ENCODE data around the gene CARNS1. TPM values are rescaled to one million over a fixed set of nuclear protein-coding genes. Genes with fewer than 3 reads are reported as not detected.
"Not testable (repeated sequence)": the region's sequence is repeated elsewhere in the genome, so short reads cannot be mapped to it uniquely, and the experiment has no call there.

CARNS1 gene
- total RNA-seq, 1 donor from 2014 or later = 0.29 TPM

- no peak for DNase-seq (ENCODE audit: low spot score)
Measured at GRCh38 chr11:67396587-67397389, 18.7 kb upstream of the CARNS1 start.

GRCh38 chr11:67397536-67397935 lies 17.9 kb upstream of the CARNS1 start:
- no peak for DNase-seq (ENCODE audit: low spot score)

GRCh38 chr11:67397986-67398660 lies 17.4 kb upstream of the CARNS1 start:
- no peak for DNase-seq (ENCODE audit: low spot score)

GRCh38 chr11:67398661-67399563 lies 16.6 kb upstream of the CARNS1 start:
- no peak for DNase-seq (ENCODE audit: low spot score)

- DNase-seq (ENCODE audit: low spot score) = no peak
Measured at GRCh38 chr11:67400251-67400941, 15.1 kb upstream of the CARNS1 start.

GRCh38 chr11:67400942-67401494 lies 14.5 kb upstream of the CARNS1 start:
- no peak for DNase-seq (ENCODE audit: low spot score)

- peak; percentile 98 for DNase-seq (ENCODE audit: low spot score)
Measured at GRCh38 chr11:67401495-67402191, 13.8 kb upstream of the CARNS1 start, which contains the start of gene PPP1CA. Gene PPP1CA (minus strand): TSS chr11:67401858. CDS start chr11:67401782, 76 bp downstream.

- DNase-seq (ENCODE audit: low spot score) = not testable (repeated sequence)
Measured at GRCh38 chr11:67402192-67402839, 13.2 kb upstream of the CARNS1 start.

GRCh38 chr11:67403085-67403484 lies 12.4 kb upstream of the CARNS1 start:
- DNase-seq (ENCODE audit: low spot score) = not testable (repeated sequence)

- no peak for DNase-seq (ENCODE audit: low spot score)
Measured at GRCh38 chr11:67404515-67405195, 10.8 kb upstream of the CARNS1 start.

- no peak for DNase-seq (ENCODE audit: low spot score)
Measured at GRCh38 chr11:67405196-67405567, 10.3 kb upstream of the CARNS1 start.

GRCh38 chr11:67405688-67406339 lies 9.7 kb upstream of the CARNS1 start:
- no peak for DNase-seq (ENCODE audit: low spot score)

GRCh38 chr11:67406420-67406968 lies 9.0 kb upstream of the CARNS1 start:
- no peak for DNase-seq (ENCODE audit: low spot score)

GRCh38 chr11:67406969-67407687 lies 8.3 kb upstream of the CARNS1 start:
- no peak for DNase-seq (ENCODE audit: low spot score)

GRCh38 chr11:67407688-67408163 lies 7.8 kb upstream of the CARNS1 start:
- no peak for DNase-seq (ENCODE audit: low spot score)

GRCh38 chr11:67408437-67409200 lies 6.9 kb upstream of the CARNS1 start:
- DNase-seq (ENCODE audit: low spot score) = no peak
